GM19099 (cell line): Measurements from ENCODE around the gene RAB12.

Experiments
- POLR2A ChIP-seq: IDR thresholded peaks from 3 replicates; pipeline ENCODE4 v1.6.1; 2011; ENCODE audit warnings: low read depth; ENCODE audit not compliant: insufficient read length; ENCODE audit errors: extremely low read depth

The RAB12 gene

GRCh38 chr18:8686611-8687010 is 77.4 kb downstream of the RAB12 start:
- TF ChIP-seq POLR2A, result no peak

- TF ChIP-seq POLR2A, result no peak
Observed at GRCh38 chr18:8688216-8688800, 79.1 kb downstream of the RAB12 start.

DNA sequence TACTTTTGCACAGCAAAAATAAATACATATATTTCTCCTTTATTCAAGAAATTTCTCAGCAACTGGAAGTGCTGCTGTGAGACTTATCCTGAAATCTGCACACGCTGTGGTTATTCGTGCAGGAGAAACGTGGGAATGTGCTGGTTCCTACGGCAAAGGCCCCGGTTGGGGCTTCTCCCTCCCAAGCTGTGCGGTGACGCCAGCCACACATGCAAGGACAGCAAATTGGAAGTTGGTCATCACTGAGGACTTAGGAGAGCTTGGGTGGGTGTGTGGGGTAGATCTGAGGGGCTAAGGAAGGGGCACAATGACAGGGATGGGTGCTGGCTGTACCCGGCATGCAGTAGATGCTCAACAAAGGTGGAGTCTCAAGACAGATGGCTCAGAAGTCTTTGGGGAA is 79.6 kb downstream of the RAB12 start:
- no peak for TF ChIP-seq POLR2A
